ENCODE data around the gene USP15.
"Not testable (repeated sequence)": the region's sequence is repeated elsewhere in the genome, so short reads cannot be mapped to it uniquely, and the experiment has no call there.

USP15 gene

DNA sequence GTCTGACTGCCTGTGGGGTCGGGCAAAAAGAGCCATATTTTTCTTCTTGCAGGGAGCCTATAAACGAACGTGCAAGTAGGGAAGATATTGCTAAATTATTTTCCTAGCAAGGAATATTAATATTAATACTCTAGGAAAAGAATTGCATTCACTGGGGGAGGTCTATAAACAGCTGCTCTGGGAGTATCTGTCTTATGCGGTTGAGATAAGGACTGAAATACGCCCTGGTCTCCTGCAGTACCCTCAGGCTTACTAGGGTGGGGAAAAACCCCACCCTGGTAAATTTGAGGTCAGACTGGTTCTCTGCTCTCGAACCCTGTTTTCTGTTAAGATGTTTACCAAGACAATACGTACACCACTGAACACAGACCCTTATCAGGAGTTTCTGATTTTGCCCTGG lies 203.0 kb downstream of the USP15 start:
- not testable (repeated sequence) for DNase-seq

Data from KG1 (cell line).